NT2/D1 (cell line): ENCODE results near the gene LRRC4C.

Experiments
- DNase-seq: peaks from one replicate; pipeline ENCODE4 v3.0.0-alpha.2; 2011; ENCODE audit warnings: low read depth, low spot score
- H3K27me3 ChIP-seq: 2 replicates; pipeline ENCODE4 v1.6.0; 2011; ENCODE audit warnings: mild to moderate bottlenecking; ENCODE audit not compliant: insufficient read length, insufficient read depth
- H3K36me3 ChIP-seq: 2 replicates; pipeline ENCODE4 v1.6.1; 2011; ENCODE audit warnings: mild to moderate bottlenecking, low read length, mixed read lengths; ENCODE audit not compliant: insufficient read depth, insufficient read length
- H3K4me1 ChIP-seq: 2 replicates; pipeline ENCODE4 v1.5.1; 2011; ENCODE audit not compliant: insufficient read depth, insufficient read length
- H3K4me3 ChIP-seq: 2 replicates; pipeline ENCODE4 v1.5.1; 2011; ENCODE audit warnings: low read depth; ENCODE audit not compliant: insufficient read length
- H3K9ac ChIP-seq: 2 replicates; pipeline ENCODE4 v1.6.0; 2011; ENCODE audit warnings: low read depth; ENCODE audit not compliant: insufficient read length
- H3K9me3 ChIP-seq: 2 replicates; pipeline ENCODE4 v1.5.1; 2011; ENCODE audit warnings: mild to moderate bottlenecking, low read length; ENCODE audit not compliant: insufficient read depth
- SUZ12 ChIP-seq: IDR thresholded peaks from 2 replicates; pipeline ENCODE4 v1.6.1; 2011; ENCODE audit not compliant: insufficient read length, insufficient read depth; ENCODE audit errors: extremely low read depth
- YY1 ChIP-seq: IDR thresholded peaks from 2 replicates; pipeline ENCODE4 v1.6.1; 2011; ENCODE audit not compliant: insufficient read length, insufficient read depth
- ZNF274 ChIP-seq: IDR thresholded peaks from 2 replicates; pipeline ENCODE4 v1.6.1; 2011; ENCODE audit warnings: mild to moderate bottlenecking, low read depth, low read length

Gene LRRC4C

DNA sequence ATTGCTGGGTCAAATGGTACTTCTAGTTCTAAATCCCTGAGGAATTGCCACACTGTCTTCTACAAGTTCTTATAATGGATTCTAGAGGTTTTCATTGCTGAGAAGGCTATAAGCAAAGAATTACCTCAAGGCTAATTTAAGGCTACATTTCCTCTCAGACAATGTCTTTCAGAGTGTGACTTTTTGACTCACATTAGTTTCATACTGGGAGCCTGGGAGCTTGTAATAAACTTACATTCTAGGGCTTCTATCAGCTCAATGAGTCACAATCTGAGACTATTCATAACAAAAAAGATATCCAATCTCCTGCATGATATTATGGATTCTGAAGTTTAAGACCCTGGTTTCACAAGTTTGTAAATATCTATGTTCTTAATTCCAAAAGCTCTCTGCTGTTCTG is 408.7 kb downstream of the LRRC4C start:
- TF ChIP-seq ZNF274 (no peak), SUZ12 (no peak), YY1 (no peak)
- H3K4me3 ChIP-seq: no peak overlapping the region
- no peaks in the 10 kb centered on the region for H3K27me3 ChIP-seq
- H3K9ac ChIP-seq: no peak overlapping the region
- no peaks in the 10 kb centered on the region for H3K4me1 ChIP-seq
- H3K36me3 ChIP-seq: no peaks in the 10 kb centered on the region
- H3K9me3 ChIP-seq: no peaks in the 10 kb centered on the region
- no peak for DNase-seq

GRCh38 chr11:41047229-41047628 is 412.2 kb downstream of the LRRC4C start:
- Histone ChIP-seq H3K27me3 (no peaks in the 10 kb centered on the region), H3K36me3 (no peaks in the 10 kb centered on the region), H3K9ac (no peak overlapping the region), H3K9me3 (no peaks in the 10 kb centered on the region), H3K4me1 (no peaks in the 10 kb centered on the region), H3K4me3 (no peak overlapping the region)
- TF ChIP-seq SUZ12: no peak
- no peak for TF ChIP-seq ZNF274
- TF ChIP-seq YY1: no peak
- no peak for DNase-seq

DNA sequence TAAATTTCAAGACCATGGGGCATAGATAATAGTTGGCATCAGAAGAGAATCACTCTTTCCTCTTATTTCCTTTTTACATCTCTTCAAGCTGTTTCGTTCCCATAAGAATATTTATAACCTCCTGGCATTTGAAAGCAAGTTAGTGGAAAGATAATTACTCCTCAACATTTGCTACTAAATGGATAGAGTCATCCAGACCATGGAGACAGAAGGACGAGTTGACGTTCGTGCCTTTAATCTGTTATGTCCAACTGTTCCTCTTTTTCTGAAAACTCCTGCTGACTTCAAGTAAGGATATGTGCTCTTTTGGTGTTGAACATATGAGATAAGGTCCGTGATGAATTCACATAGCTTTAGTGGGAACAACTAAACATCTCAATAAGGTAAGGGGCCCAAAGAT is 414.2 kb downstream of the LRRC4C start:
- Histone ChIP-seq H3K9me3 (no peaks in the 10 kb centered on the region), H3K4me3 (no peak overlapping the region), H3K27me3 (no peaks in the 10 kb centered on the region), H3K36me3 (no peaks in the 10 kb centered on the region), H3K4me1 (no peaks in the 10 kb centered on the region), H3K9ac (no peak overlapping the region)
- DNase-seq: no peak
- TF ChIP-seq ZNF274 (no peak), SUZ12 (no peak), YY1 (no peak)

- TF ChIP-seq YY1 (no peak), SUZ12 (no peak), ZNF274 (no peak)
- H3K36me3 ChIP-seq: no peaks in the 10 kb centered on the region
- H3K4me3 ChIP-seq: no peak overlapping the region
- H3K4me1 ChIP-seq: no peaks in the 10 kb centered on the region
- DNase-seq: no peak
- no peaks in the 10 kb centered on the region for H3K27me3 ChIP-seq
- H3K9me3 ChIP-seq: no peaks in the 10 kb centered on the region
- no peak overlapping the region for H3K9ac ChIP-seq
These were observed 414.7 kb downstream of the LRRC4C start for GRCh38 chr11:41044747-41045146.

DNA sequence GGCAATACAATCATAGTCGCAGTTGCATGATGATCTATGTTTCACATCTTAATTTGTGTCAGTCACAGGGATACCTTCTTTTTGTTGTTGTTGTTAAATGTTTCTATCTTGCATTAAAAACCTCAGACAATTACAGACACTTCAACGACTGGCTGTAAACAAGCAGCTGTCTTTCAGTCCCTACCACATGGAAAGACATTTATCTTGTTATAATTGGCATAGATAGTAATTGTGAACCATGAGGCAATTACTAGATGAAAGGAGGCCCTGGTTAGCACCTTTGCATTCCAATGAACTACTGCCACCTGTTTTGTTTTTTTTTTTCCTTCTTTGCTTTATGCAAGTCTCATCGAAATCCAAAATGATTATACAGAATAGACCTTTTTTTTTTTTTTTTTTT is 416.8 kb downstream of the LRRC4C start:
- Histone ChIP-seq H3K4me3 (no peak overlapping the region), H3K4me1 (no peaks in the 10 kb centered on the region), H3K9me3 (no peaks in the 10 kb centered on the region), H3K9ac (no peak overlapping the region), H3K36me3 (no peaks in the 10 kb centered on the region), H3K27me3 (no peaks in the 10 kb centered on the region)
- no peak for DNase-seq
- TF ChIP-seq SUZ12 (no peak), YY1 (no peak), ZNF274 (no peak)

DNA sequence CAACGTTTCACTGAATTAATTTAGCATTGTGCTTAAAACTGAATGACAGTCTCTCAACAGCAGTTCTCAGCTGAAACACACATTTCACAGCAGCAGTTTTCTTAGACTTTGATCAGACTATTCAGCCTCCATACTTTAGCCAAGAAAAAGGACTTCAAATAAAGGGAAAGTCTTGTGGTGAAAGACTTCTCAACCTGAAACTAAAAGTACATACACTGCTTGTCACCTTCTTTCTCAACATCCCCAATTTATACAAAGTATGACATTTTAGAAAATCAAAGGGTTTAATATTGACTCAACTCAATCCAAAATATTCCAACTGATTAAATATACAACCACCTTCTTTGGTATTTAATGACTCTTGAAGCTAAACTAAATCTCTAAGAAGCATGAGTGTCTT is 419.0 kb downstream of the LRRC4C start:
- DNase-seq: no peak
- Histone ChIP-seq H3K4me1 (no peaks in the 10 kb centered on the region), H3K9ac (no peak overlapping the region), H3K36me3 (no peaks in the 10 kb centered on the region), H3K4me3 (no peak overlapping the region), H3K27me3 (no peaks in the 10 kb centered on the region), H3K9me3 (no peaks in the 10 kb centered on the region)
- TF ChIP-seq SUZ12 (no peak), ZNF274 (no peak), YY1 (no peak)

GRCh38 chr11:41039592-41039991 is 419.9 kb downstream of the LRRC4C start:
- H3K27me3 ChIP-seq: no peaks in the 10 kb centered on the region
- no peak for DNase-seq
- H3K9ac ChIP-seq: no peak overlapping the region
- H3K4me1 ChIP-seq: no peaks in the 10 kb centered on the region
- no peak overlapping the region for H3K4me3 ChIP-seq
- H3K36me3 ChIP-seq: no peaks in the 10 kb centered on the region
- no peak for TF ChIP-seq ZNF274
- no peak for TF ChIP-seq SUZ12
- TF ChIP-seq YY1: no peak
- H3K9me3 ChIP-seq: no peaks in the 10 kb centered on the region
